Activated CD4-positive, alpha-beta memory T cell treated with anti-CD3 and anti-CD28 coated beads, Interleukin-2, amount 10 ng/mL, durations not matched to agents 7 days and 5 days (primary cell): ENCODE data around the gene LYRM7. TPM values are rescaled to one million over a fixed set of nuclear protein-coding genes. Genes with fewer than 3 reads are reported as not detected.
"Not testable (repeated sequence)": the region's sequence is repeated elsewhere in the genome, so short reads cannot be mapped to it uniquely, and the experiment has no call there.

ENCODE experiments used
- CTCF ChIA-PET: fragments of 350-600 bp; sonication (Branson Sonifier 250); formaldehyde crosslinking; loops from one replicate; lab custom pipeline; 2021; ENCODE audit warnings: antibody characterized with exemption, inconsistent platforms; lab: Charles Lee
- POLR2A ChIA-PET: fragments of 350-600 bp; sonication (Branson Sonifier 250); formaldehyde crosslinking; loops from one replicate; lab custom pipeline; 2021; ENCODE audit warnings: antibody characterized with exemption; lab: Charles Lee
- DNase-seq: peaks from one replicate; pipeline ENCODE4 v3.0.0-alpha.2; 2020
- H3K27ac Mint-ChIP-seq: one replicate; pipeline ENCODE4 v1.8.0; 2021; ENCODE audit warnings: mild to moderate bottlenecking, mixed read lengths
- H3K27me3 Mint-ChIP-seq: one replicate; pipeline ENCODE4 v1.8.0; 2021; ENCODE audit warnings: mixed read lengths
- H3K36me3 Mint-ChIP-seq: one replicate; pipeline ENCODE4 v1.8.0; 2021; ENCODE audit warnings: low read depth, mixed read lengths
- H3K4me1 Mint-ChIP-seq: one replicate; pipeline ENCODE4 v1.8.0; 2021; ENCODE audit warnings: mixed read lengths
- H3K4me3 Mint-ChIP-seq: one replicate; pipeline ENCODE4 v1.8.0; 2021; ENCODE audit warnings: mild to moderate bottlenecking, mixed read lengths
- H3K9me3 Mint-ChIP-seq: one replicate; pipeline ENCODE4 v1.8.0; 2021; ENCODE audit warnings: mixed read lengths
- total RNA-seq, 2 experiments: library from RNA; stranded (reverse); gene quantifications; one replicate each; pipeline ENCODE4 v1.2.3, GENCODE V29; 2021

Gene LYRM7
- 10 to 100 TPM in 1 of 2 experiments, 1 to 10 TPM in 1; 9.8 to 11.9 TPM for total RNA-seq

DNA sequence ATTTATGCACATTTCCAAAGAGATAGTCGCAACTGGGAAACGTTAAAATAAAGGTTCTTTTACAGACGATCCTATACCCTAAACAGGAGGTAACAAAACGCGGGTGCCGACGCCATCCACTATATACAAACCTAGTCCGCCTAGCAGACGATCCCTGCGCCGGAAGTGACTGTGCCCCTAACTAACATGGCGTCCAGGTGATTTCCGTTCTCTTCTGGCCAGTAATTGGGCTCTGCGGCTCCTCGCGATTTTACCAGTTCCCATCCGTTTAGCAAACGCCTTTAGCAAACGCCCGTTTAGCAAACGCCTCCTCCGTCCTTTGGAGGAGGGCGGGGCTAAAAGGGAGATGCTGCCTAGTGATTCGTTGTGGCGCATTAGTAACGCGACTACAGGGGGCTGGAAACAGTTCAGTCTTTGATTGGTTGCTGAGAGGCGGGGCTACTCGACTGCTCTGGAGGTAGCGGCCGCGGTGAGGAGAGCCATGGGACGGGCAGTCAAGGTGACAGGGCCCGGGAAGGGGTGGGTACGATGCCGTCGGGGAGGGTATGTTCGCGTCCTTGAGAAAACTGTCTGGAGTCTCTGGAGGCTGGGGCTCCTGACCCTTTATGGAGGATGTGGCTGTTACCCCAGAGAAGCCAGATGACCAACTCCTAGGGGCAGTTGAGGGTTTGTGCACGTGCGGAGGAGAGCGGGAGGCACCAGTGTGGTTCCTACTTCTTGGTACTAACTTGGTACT is at the start of gene LYRM7:
LYRM7 (plus strand) TSS at position 405 of the 736 bp plus-strand sequence; CDS start at position 482, 77 bp downstream.
- ChIA-PET CTCF (interaction anchor here (1.3 kb wide), 1 partner anchor 94 kb away, joined by 3 read pairs; the partner anchor contains the start of gene CDC42SE2), POLR2A (interaction anchor here (0.8 to 1.8 kb wide), 7 partner anchors 39 to 150 kb away, joined by 3 to 27 read pairs (median 6); partner anchors contain the start of gene CDC42SE2)
- Mint-ChIP-seq H3K9me3 (no peaks in the 10 kb centered on the region), H3K27me3 (no peaks in the 10 kb centered on the region), H3K4me3 (peak within 1 kb of the TSS; percentile 95), H3K4me1 (peaks cover 53% of the 10 kb centered on the region), H3K27ac (peak within 1 kb of the TSS; percentile 85), H3K36me3 (peaks cover 6% of the 10 kb centered on the region)
- peak; percentile 98 for DNase-seq

DNA sequence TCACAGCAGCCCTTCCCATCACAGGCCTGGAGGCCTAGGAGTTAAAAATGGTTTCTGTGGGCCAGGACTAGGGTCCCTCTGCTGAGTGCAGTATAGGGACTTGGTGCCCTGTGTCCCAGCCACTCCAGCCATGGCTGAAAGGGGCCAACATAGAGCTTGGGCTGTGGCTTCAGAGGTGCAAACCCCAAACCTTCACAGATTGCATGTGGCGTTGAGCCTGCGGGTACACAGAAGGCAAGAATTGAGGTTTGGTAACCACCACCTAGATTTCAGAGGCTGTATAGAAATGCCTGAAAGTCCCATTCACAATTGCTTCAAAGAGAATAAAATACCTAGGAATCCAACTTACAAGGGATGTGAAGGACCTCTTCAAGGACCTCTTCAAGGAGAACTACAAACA is 43.5 kb upstream of the LYRM7 start:
- H3K4me3 Mint-ChIP-seq, H3K4me1 Mint-ChIP-seq, H3K27me3 Mint-ChIP-seq, H3K27ac Mint-ChIP-seq, H3K36me3 Mint-ChIP-seq, POLR2A ChIA-PET, CTCF ChIA-PET, DNase-seq: not testable (repeated sequence)
- peaks cover 19% of the 10 kb centered on the region for H3K9me3 Mint-ChIP-seq

DNA sequence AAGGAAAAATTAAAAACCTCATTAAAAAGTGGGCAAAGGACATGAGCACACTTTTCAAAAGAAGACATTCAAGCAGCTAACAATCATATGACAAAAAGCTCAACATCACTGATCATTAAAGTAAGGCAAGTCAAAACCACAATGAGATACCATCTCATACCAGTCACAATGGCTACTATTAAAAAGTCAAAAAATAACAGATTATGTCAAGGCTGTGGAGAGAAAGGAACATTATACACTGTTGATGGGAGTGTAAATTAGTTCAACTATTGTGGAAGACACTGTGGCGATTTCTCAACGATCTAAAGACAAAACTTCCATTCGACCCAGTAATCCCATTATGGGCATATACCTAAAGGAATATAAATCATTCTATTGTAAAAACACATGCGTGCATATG is 41.4 kb upstream of the LYRM7 start:
- POLR2A ChIA-PET, result no interaction called here

DNA sequence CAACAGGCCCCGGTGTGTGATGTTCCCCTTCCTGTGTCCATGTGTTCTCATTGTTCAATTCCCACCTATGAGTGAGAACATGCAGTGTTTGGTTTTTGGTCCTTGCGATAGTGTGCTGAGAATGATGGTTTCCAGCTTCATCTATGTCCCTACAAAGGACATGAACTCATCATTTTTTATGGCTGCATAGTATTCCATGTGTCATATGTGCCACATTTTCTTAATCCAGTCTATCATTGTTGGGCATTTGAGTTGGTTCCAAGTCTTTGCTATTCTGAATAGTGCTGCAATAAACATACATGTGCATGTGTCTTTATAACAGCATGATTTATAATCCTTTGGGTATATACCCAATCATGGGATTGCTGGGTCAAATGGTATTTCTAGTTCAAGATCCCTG is 37.7 kb upstream of the LYRM7 start:
- DNase-seq, H3K36me3 Mint-ChIP-seq, CTCF ChIA-PET, H3K4me1 Mint-ChIP-seq, POLR2A ChIA-PET, H3K4me3 Mint-ChIP-seq, H3K9me3 Mint-ChIP-seq, H3K27me3 Mint-ChIP-seq, H3K27ac Mint-ChIP-seq: not testable (repeated sequence)

More for the DNA sequence above, 41.4 kb upstream of the LYRM7 start:
- DNase-seq, result no peak
- H3K27me3 Mint-ChIP-seq, result no peaks in the 10 kb centered on the region
- H3K36me3 Mint-ChIP-seq, result no peaks in the 10 kb centered on the region
- peaks cover 16% of the 10 kb centered on the region for H3K9me3 Mint-ChIP-seq
- CTCF ChIA-PET, result no interaction called here
- H3K4me3 Mint-ChIP-seq, result no peak overlapping the region
- H3K27ac Mint-ChIP-seq, result no peak overlapping the region
- no peaks in the 10 kb centered on the region for H3K4me1 Mint-ChIP-seq

DNA sequence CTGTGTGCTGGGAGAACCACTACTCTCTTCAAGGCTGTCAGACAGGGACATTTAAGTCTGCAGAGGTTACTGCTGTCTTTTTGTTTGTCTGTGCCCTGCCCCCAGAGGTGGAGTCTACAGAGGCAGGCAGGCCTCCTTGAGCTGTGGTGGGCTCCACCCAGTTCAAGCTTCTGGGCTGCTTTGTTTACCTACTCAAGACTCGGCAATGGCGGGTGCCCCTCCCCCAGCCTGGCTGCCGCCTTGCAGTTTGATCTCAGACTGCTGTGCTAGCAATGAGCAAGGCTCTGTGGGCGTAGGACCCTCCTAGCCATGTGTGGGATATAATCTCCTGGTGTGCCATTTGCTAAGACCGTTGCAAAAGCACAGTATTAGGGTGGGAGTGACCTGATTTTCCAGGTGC is 32.3 kb upstream of the LYRM7 start:
- H3K9me3 Mint-ChIP-seq, H3K36me3 Mint-ChIP-seq, CTCF ChIA-PET, POLR2A ChIA-PET, H3K27ac Mint-ChIP-seq, H3K4me1 Mint-ChIP-seq, H3K4me3 Mint-ChIP-seq, H3K27me3 Mint-ChIP-seq: not testable (repeated sequence)
- peak; percentile 33 for DNase-seq

DNA sequence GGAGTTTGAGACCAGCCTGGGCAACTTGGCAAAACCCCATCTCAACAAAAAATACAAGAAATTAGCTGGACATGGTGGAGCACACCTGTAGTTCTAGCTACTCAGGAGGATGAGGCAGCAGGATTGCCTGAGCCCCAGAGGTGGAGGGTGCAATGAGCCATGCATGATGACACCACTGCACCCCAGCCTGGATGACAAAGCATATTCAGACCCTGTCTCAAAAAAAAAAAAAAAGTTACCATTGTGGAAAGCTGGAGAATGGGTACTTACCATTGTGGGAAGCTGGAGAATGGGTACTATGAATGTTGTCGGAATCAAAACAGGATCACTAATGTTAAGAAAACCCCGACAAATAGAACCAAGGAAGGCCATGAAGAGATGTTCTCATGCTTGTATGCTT is 31.4 kb upstream of the LYRM7 start:
- DNase-seq, result no peak
- Mint-ChIP-seq H3K9me3 (peaks cover 3% of the 10 kb centered on the region), H3K4me3 (no peak overlapping the region), H3K36me3 (peaks cover 7% of the 10 kb centered on the region), H3K27ac (no peak overlapping the region), H3K4me1 (peaks cover 5% of the 10 kb centered on the region), H3K27me3 (peaks cover 2% of the 10 kb centered on the region)
- ChIA-PET POLR2A (no interaction called here), CTCF (no interaction called here)

DNA sequence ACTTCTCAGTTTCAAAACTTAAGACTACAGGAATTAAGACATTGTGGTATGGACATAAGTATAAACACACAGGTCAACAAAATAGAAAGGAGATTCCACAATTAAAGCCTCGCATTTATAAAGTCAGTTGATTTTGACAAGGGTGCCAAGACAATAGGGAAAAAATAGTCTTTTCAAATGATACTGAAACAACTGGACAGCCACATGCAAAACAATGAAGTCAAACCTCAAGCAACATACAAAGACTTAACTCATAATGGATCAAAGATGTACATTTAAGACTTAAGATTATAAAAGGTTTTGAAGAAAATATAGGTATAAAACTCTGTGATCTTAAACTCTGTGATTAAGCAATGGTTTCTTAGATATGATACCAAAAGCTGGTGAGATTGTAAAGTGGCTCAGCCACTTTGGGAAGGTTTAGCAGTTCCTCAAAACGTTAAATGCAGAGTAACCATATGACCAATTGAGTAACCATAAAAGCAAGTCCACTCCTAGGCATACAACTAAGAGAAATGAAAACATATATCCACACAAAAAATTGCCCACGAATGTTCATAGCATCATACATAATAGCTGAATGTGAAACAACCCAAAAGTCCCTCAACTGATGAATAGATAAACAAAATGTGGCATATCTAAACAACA is 27.6 kb upstream of the LYRM7 start:
- Mint-ChIP-seq H3K9me3 (no peaks in the 10 kb centered on the region), H3K27ac (no peak overlapping the region), H3K27me3 (no peaks in the 10 kb centered on the region), H3K4me1 (peaks cover 3% of the 10 kb centered on the region), H3K36me3 (peaks cover 2% of the 10 kb centered on the region), H3K4me3 (no peak overlapping the region)
- no peak for DNase-seq
- POLR2A ChIA-PET, result no interaction called here
- CTCF ChIA-PET, result no interaction called here

DNA sequence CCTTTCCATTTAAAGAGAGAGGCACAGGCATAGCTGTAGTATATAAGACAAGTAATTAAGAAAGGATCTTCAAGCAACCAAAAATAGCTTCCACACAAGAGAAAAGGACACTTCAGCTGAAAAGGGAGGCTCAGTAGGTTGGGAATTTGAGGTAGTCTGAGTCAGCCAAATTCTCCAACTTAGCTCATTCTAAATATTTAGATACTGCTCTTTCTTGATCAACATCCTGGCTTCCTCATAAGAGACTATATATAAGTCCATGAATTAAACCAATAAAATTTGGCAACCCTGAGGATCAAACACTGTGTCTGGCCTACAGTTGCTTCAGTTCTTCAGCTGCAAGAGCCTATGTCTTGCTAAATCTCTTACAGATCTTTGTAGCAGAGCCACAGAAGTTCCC is 23.5 kb upstream of the LYRM7 start:
- POLR2A ChIA-PET, result interaction anchor here (0.7 to 1.2 kb wide), 3 partner anchors 9 to 234 kb away, joined by 3 to 4 read pairs (median 3); partner anchors contain the start of gene HINT1

DNA sequence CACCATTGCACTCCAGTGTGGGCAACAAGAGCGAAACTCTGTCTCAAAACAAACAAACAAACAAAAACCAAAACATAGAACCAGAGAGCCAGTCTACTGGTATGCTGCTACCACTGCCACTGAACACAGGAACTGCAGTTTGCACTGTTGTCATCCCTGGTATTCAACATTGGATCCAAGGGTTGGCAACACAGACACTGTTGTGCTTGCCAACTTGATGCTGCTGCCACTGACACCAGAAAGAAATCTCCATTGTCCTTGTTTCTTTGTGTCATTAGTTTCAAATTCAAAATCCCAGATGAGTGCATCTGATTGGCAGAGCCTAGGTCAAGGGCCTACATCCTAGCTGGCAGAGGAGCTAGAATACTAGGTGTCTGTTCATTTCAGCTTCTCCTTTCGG is 21.9 kb upstream of the LYRM7 start:
- no peaks in the 10 kb centered on the region for H3K4me1 Mint-ChIP-seq
- ChIA-PET CTCF (no interaction called here), POLR2A (interaction anchor here (0.9 kb wide), 1 partner anchor 15 kb away, joined by 3 read pairs; no protein-coding TSS in a partner anchor)
- no peak for DNase-seq
- no peaks in the 10 kb centered on the region for H3K9me3 Mint-ChIP-seq
- no peak overlapping the region for H3K4me3 Mint-ChIP-seq
- no peak overlapping the region for H3K27ac Mint-ChIP-seq
- H3K36me3 Mint-ChIP-seq, result peaks cover 4% of the 10 kb centered on the region
- H3K27me3 Mint-ChIP-seq, result no peaks in the 10 kb centered on the region

More for the DNA sequence above, 23.5 kb upstream of the LYRM7 start:
- no peaks in the 10 kb centered on the region for H3K9me3 Mint-ChIP-seq
- no peak for DNase-seq
- no peaks in the 10 kb centered on the region for H3K4me1 Mint-ChIP-seq
- H3K4me3 Mint-ChIP-seq, result no peak overlapping the region
- no peaks in the 10 kb centered on the region for H3K36me3 Mint-ChIP-seq
- H3K27ac Mint-ChIP-seq, result no peak overlapping the region
- CTCF ChIA-PET, result no interaction called here
- no peaks in the 10 kb centered on the region for H3K27me3 Mint-ChIP-seq

DNA sequence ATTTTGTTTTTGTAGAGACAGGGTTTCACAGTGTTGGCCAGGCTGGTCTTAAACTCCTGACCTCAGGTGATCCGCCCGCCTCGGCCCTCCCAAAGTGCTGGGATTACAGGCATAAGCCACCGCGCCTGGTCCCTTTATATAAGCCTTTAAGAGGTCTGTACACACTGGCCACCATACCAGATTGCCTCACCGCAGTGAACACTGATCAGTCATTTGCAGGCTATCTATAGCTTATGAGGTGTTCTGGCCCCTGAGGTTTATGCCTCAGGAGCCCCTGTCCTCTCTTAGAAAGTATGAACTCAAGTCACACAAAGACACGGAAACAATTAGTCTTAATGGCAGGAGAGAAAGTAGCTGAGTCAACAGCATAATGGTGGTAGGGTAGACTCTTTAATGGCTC is 20.3 kb upstream of the LYRM7 start:
- no peak overlapping the region for H3K27ac Mint-ChIP-seq
- no peak for DNase-seq
- no peak overlapping the region for H3K4me3 Mint-ChIP-seq
- ChIA-PET POLR2A (no interaction called here), CTCF (no interaction called here)
- H3K9me3 Mint-ChIP-seq, result no peaks in the 10 kb centered on the region
- no peaks in the 10 kb centered on the region for H3K4me1 Mint-ChIP-seq
- H3K36me3 Mint-ChIP-seq, result peaks cover 6% of the 10 kb centered on the region
- no peaks in the 10 kb centered on the region for H3K27me3 Mint-ChIP-seq

DNA sequence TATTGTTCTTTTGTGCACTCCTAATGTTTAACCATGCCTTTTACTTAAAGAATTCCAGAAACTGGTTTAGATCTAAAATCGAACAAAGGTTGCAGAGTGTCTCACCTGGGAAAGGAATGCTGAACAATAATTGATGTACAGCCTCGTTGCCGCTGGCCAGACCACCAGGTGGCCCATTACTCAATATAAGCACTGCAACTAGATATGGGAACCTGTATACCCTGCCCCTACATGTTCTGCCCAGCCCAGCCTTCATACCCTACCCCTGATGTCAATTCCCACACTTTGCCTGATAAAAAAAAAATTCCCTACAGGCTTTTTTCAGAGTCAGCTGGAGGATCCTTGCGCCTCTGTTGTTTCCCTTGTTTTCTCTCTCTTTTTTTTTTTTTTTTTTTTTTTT is 19.5 kb upstream of the LYRM7 start:
- Mint-ChIP-seq H3K9me3 (no peaks in the 10 kb centered on the region), H3K36me3 (peaks cover 8% of the 10 kb centered on the region), H3K4me3 (no peak overlapping the region), H3K27me3 (no peaks in the 10 kb centered on the region), H3K27ac (no peak overlapping the region), H3K4me1 (no peaks in the 10 kb centered on the region)
- ChIA-PET POLR2A (interaction anchor here (0.6 kb wide), 1 partner anchor 149 kb away, joined by 3 read pairs; no protein-coding TSS in a partner anchor), CTCF (no interaction called here)
- DNase-seq, result no peak

DNA sequence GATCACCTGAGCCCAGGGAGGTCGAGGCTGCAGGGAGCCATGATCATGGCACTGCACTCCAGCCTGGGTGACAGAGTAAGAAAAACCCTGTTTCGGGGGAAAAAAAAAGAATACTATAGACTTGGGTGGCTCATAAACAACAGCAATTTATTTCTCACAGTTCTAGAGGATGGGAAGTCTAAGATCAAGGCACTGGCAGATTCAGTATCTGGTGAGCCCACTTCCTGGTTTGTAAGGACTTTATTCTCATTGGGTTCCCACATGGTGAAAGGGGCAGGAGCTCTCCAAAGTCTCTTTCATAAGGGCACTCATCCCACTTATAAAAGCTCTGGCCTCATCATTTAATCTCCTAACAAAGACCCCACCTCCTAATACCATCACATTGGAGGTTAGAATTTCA is 14.4 kb upstream of the LYRM7 start:
- H3K27me3 Mint-ChIP-seq, result no peaks in the 10 kb centered on the region

DNA sequence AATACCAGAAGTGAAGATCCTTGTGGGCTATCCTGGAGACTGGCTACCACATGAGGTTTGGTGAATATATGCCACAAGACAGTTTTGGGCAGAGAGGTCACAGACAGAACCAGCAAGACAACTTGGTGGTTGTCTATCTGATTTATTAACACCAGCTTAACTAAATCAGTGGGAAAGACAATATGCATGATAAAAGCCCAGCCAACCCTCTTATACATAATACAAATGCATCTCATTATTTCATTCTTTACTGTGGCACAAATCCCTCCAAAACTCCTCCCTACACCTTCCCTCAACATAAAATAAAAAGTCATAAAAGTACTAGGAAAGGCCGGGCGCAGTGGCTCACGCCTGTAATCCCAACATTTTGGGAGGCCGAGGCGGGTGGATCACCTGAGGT is 13.8 kb upstream of the LYRM7 start:
- H3K27me3 Mint-ChIP-seq, result no peaks in the 10 kb centered on the region
- CTCF ChIA-PET, result interaction anchor here (0.6 kb wide), 1 partner anchor 225 kb away, joined by 4 read pairs; no protein-coding TSS in a partner anchor
- H3K4me1 Mint-ChIP-seq, result peaks cover 29% of the 10 kb centered on the region
- no peak overlapping the region for H3K4me3 Mint-ChIP-seq
- peaks cover 57% of the 10 kb centered on the region for H3K36me3 Mint-ChIP-seq
- no peak for DNase-seq
- no peaks in the 10 kb centered on the region for H3K9me3 Mint-ChIP-seq
- POLR2A ChIA-PET, result interaction anchor here (1.1 to 7.5 kb wide), 3 partner anchors 9 to 107 kb away, joined by 4 to 128 read pairs (median 4); partner anchors contain the start of genes CDC42SE2 and HINT1
- H3K27ac Mint-ChIP-seq, result no peak overlapping the region

More for the DNA sequence above, 14.4 kb upstream of the LYRM7 start:
- no peak for DNase-seq
- Mint-ChIP-seq H3K36me3 (peaks cover 52% of the 10 kb centered on the region), H3K9me3 (no peaks in the 10 kb centered on the region), H3K4me1 (peaks cover 25% of the 10 kb centered on the region), H3K27ac (no peak overlapping the region), H3K4me3 (no peak overlapping the region)
- ChIA-PET POLR2A (interaction anchor here (1.1 to 1.4 kb wide), 2 partner anchors 9 kb away, joined by 4 read pairs; partner anchors contain the start of gene HINT1), CTCF (interaction anchor here (0.6 kb wide), 1 partner anchor 226 kb away, joined by 4 read pairs; no protein-coding TSS in a partner anchor)
